SW 1271 (cell line): ENCODE data around the gene FOXP3.
"Not testable (repeated sequence)": the region's sequence is repeated elsewhere in the genome, so short reads cannot be mapped to it uniquely, and the experiment has no call there.

ENCODE experiments used
- DNase-seq, 2 experiments: peaks; one replicate each; lab custom pipeline; 2025; lab: John Stamatoyannopoulos, UW

FOXP3 gene, protein sequence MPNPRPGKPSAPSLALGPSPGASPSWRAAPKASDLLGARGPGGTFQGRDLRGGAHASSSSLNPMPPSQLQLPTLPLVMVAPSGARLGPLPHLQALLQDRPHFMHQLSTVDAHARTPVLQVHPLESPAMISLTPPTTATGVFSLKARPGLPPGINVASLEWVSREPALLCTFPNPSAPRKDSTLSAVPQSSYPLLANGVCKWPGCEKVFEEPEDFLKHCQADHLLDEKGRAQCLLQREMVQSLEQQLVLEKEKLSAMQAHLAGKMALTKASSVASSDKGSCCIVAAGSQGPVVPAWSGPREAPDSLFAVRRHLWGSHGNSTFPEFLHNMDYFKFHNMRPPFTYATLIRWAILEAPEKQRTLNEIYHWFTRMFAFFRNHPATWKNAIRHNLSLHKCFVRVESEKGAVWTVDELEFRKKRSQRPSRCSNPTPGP

GRCh38 chrX:49264460-49264859 is at the start of gene FOXP3:
Gene FOXP3, minus strand, starts transcription at chrX:49264710. Its CDS starts 6,205 bp downstream, at chrX:49258505.
- no peak for DNase-seq

- DNase-seq: no peak
These were observed 47.7 kb upstream of the FOXP3 start for GRCh38 chrX:49312176-49312575.

DNA sequence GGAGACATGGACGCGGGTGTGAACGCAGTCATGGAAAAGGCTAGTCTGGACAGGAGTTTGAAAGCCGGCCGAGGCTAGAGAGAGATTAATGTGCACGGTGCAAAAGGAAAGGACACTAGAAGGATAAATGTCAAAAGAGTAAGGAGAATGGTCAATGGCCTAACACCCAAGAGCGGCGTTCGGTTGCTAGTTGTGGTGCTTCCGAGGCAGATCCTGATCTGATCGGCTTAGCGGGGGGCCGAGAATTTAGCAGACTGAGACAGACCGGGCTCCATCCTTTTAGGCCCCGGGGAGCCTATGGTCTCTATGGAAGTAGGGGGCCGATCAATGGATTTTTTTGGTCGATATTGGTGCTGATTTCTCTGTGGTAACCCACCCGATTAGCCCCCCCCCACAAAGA is 45.9 kb upstream of the FOXP3 start:
- DNase-seq: no peak

GRCh38 chrX:49309401-49309981 is 45.0 kb upstream of the FOXP3 start:
- no peak for DNase-seq

- DNase-seq: no peak
These were observed 44.2 kb upstream of the FOXP3 start for GRCh38 chrX:49308604-49309269.

GRCh38 chrX:49307775-49308174 is 43.3 kb upstream of the FOXP3 start:
- not testable (repeated sequence) for DNase-seq

DNA sequence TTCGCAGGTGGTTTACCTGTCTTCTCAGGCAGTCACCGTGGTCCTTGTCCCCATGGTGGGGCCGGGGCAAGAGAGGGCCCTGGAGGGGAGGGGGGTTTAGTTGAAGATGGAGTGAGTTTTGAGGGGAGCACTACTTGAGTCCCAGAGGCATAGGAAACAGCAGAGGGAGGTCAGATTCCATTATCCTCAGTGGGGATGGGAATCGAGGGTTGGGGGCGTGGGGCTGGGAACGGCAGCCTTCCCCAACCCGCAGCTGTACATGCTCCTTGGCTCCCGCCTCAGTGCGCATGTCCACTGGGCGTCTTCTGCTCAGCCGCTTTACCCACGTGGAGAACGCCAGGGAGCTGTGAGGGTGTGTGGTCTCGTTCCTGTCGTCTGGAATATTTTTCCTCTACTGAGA is 38.8 kb upstream of the FOXP3 start, which contains the start of gene GAGE10:
Gene GAGE10 (plus strand): TSS at position 301 of the 400 bp plus-strand sequence. CDS start 1,214 bp downstream, outside the sequence.
- no peak for DNase-seq

DNA sequence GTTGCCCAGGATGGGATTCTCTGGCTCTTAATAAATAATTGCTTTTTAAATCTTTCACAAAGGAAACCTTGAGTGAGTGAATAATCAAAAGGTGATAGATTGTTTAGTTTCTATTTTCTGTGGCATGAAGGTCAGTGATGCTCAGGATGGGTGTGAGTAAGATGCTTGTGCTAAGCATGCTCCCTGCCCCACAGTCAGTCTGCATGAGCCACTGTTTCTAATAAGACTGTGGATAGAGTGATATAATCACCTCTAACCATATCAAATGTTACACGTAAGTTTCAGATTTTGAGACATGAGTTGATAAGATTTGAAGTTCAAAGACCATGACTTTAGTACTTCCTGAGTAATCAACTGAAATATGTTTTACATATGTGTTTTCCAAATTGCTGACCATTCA is 36.2 kb upstream of the FOXP3 start:
- no peak for DNase-seq

DNA sequence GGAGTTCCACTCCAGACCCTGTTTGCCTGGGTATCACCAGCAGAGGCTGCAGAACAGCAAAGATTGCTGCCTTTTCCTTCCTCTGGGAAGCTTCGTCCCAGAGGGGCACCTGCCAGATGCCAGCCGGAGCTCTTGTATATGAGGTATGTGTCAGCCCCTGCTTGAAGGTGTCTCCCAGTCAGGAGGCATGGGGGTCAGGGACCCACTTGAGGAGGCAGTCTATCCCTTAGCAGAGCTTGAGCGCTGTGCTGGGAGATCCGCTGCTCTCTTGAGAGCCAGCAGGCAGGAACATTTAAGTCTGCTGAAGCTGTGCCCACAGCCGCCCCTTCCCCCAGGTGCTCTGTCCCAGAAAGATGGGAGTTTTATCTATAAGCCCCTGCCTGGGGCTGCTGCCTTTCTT is 34.8 kb upstream of the FOXP3 start:
- not testable (repeated sequence) for DNase-seq

DNA sequence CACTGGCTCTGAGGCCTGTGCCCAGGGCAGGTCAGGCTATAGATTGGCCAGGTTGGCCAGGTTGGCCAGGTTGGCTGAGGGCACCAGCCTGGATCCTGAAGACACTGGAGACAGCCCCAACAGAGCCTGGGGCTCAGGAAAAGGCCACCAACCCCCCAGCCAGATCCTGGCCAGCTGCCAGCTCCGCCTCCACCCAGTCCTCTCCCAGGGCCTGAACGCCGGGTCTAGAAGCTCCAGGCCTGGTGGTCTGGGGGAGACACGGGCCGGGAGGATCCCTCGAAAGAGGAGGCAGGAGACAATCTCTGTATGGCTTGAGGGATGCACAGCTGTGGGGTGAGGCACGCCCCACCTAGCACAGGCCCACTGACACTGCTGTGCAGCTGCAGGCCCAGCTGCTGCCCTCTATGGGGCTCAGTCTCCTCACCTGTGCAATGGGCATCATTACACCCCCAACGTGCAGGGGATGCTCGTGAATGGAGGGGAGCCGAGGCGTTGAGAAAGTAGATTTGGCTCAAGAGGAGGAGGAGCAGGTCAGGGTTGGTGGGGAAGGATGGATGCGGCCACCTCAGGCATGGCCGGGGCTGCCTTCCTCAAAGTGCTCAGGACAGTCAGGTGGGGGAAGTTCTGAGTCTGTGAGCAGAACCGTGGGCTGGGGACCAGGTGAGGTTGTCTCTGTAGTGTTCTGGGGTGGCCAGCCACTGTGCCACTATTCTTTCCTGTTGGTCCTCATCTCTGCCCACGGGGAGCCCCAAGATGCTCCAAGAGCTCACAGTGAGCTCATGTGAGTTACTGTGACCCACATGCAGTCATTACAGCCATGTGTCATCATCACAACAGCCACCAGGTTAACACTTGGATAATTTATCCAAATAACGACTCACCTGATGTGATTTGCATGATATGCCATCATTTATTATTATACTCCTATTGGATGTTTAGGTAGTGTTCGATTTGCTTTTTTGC is 28.2 kb upstream of the FOXP3 start:
- no peak for DNase-seq

- DNase-seq: peak in 1 of 2 experiments; percentile 8
These were observed 27.3 kb upstream of the FOXP3 start for GRCh38 chrX:49291615-49292337.

GRCh38 chrX:49290215-49290614 is 25.7 kb upstream of the FOXP3 start:
- DNase-seq: no peak

- no peak for DNase-seq
These were observed 23.2 kb upstream of the FOXP3 start for GRCh38 chrX:49287665-49288064.

- no peak for DNase-seq
These were observed 22.1 kb upstream of the FOXP3 start for GRCh38 chrX:49286581-49286980.

DNA sequence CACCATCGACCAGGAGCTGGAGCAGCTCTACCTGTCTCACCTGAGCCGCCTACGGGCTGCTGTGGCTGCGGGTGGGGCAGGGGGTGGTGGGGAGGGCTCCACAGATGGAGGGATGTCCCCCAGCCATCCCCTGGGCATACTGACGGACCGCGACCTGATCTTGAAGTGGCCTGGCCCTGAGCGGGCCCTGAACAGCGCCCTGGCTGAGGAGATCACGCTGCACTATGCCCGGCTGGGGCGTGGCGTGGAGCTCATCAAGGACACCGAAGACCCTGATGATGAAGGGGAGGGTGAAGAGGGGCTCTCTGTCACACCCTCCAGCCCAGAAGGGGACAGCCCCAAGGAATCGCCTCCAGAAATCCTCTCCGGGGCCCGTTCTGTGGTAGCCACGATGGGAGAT is 21.6 kb upstream of the FOXP3 start:
- DNase-seq: no peak

DNA sequence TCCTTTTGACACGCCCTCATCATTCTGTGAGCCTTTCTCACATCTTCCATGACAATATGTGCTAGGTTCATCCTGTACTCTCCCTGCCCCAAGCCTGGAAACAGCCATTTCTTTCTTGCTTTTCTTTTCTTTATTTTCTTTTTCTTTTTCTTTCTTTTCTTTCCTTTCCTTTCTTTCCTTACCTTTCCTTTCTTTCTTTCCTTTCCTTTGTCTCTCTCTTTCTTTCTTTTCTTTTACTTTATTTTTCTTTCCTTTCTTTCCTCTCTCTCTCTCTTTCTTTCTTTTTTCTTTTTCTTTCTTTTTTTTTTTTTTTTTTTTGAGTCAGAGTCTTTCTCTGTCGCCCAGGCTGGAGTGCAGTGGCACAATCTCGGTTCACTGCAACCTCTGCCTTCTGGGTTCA is 19.7 kb upstream of the FOXP3 start:
- DNase-seq: no peak

GRCh38 chrX:49282647-49283011 is 18.1 kb upstream of the FOXP3 start:
- DNase-seq: no peak

- no peak for DNase-seq
These were observed 13.6 kb upstream of the FOXP3 start for GRCh38 chrX:49278081-49278480.

GRCh38 chrX:49277535-49277830 is 13.0 kb upstream of the FOXP3 start:
- DNase-seq: no peak

DNA sequence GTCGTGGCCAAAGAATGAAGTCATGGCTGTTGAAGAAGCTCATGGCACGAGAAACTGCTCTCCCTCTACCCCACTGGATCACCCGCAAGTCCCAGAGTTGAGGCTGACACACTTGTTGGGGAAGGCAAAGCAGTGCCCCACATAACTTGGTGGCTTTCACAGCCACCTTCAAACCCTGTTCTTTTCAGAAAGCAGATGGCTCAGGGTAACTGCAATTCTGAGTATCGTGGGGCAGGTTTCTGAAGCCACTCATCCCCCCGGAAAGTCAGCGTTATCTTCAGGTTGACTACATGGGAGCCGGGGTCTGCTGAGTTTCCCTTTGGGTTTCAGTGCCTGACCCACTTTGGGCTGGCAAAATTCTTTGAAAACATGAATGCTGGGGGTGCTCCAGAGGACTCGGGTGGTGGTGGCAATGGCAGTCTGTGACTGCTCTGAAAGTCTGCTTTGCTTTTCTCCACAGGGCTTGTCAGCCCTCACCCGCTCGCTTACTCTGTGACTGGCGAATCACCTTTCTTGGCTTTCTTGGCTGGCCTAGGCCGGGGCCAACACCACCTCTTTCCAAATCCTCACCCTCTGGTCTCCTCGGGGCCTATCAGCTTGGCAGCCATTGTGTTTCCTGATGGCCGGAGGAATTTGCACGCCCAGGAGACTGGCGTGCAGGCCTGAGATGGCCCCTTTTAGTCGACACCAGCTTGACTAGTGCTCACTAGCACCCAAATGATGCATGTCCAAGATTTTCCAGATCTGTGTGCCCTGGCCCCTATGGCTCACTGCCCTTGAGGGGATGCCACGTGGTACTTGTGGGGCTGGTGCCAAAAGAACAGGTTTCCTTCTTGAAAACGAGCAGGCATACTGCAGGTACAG is 12.4 kb upstream of the FOXP3 start:
- DNase-seq: no peak
